ENCODE measurements around the gene CLEC16A.

CLEC16A gene

DNA sequence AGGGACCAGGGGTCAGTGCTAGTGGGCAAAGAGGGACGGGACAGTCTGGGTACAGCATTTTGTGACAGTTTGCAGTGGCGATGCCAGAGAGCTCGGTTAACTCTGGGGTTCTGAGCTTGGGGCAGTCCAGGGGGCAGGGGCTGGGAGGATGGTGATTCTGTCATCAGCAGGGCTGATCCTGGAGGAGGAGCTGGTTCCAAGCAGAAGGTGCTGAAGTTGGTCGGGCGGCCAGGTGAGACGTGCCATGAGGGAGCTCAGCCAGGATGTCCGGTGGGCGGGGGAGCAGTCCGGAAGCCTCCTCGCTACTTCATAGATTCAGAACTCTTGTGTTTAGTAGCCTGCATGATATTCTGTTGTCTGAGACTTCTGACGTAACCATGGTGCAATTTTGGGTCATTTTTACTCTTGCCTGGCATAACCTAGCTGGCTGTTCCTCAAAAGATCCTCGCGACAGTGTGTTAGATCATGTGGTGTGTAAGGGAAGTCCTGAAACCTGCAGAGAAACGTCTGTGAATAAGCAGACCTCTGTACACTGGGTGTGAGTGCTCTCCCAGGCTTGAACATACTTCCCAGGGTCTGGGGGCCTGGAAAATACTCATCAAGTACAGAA is 122.0 kb downstream of the CLEC16A start:
- DNase-seq, result peak; percentile 20

DNA sequence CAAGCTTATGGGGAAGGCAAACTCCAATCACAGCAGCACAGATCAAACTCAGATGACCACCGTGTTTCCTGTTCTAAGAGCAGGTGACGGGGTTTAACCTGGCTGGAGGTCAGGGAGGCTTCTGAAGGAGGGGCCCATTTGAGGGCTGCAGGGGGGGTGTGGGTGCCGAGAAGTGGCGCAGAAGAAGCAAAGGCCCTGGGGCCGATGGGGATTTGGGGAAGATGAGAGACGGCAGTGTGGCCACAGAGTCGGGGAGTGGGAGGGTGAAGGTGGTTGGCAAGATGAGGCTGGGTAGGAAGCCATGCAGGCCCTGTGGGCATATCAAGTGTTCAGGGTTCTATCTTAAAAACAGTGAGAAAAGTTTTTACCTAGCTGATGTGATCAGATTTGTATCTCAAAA is 122.9 kb downstream of the CLEC16A start:
- DNase-seq, result no peak

DNA sequence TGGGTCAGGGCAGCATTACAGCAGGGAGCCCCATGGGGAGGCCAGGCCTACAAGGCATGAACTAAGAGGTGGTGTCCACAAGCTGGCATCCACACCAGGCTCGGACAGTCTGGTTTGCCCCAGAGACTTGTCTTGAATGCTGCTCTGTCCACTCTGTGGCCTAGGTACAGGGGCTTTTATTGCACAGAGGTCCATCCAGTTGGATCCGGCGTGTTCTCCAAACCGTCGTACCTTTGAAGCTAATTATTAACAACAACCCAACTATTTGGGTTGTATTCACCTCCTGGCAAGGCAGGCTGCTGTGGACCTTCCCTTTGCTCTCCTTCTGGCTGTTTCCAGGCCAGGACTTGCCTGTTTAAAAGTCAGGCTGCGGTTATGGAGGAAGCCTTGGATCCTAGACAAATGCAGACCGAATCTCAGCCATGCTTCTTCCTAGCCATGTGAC is 123.4 kb downstream of the CLEC16A start:
- no peak for DNase-seq

DNA sequence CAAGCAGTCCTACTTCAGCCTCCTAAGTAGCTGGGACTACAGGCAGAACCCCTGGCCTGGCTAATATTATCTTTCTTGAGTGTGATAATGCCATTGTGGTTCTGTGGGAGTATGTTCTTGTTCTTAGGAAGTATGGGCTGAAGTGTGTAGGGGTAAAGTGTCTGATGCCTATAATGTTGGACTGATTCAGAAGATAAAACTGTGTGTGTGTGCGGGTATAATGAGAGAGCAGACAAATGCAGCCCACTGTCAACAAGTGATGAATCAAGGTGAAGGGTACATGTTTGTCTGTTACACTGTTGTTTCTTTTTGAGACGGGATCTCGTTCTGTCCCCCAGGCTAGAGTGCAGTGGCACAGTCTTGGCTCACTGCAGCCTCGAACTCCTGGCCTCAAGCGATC is 127.5 kb downstream of the CLEC16A start:
- peak; percentile 34 for DNase-seq

DNA sequence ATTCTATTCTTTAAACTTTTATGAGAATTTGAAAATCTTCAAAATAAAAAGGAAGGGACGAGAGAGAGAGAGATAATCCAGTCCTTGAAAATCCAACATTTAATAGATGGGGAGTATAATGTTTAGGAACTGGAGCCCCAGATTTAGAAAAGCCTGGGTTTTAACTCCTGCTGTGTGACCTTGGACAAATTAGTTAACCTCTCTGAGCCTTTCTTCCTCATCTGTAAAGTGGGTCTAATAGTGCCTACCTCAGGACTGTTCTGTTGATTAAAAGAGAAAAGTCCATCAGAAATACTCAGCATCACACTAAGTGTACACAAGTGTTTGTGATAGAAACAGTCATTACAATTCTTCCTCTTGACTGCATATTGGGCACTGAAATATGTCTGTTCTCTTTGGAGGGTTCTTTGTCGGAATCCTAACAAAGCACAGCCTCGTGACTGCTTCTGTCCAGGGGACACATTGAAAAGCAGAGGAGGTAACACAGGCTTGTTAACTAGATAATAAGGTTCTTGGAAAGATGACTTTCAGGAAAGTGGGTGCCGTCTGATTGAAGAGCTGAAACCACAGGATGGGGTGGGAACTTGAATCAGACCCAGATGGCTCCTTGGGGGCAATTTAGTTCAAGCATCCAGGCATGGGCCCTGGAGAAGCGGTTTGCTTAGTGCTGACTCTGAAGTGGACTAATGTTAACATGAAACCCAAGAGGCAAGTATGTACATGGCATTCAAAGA is 128.2 kb downstream of the CLEC16A start:
- peak; percentile 91 for DNase-seq

DNA sequence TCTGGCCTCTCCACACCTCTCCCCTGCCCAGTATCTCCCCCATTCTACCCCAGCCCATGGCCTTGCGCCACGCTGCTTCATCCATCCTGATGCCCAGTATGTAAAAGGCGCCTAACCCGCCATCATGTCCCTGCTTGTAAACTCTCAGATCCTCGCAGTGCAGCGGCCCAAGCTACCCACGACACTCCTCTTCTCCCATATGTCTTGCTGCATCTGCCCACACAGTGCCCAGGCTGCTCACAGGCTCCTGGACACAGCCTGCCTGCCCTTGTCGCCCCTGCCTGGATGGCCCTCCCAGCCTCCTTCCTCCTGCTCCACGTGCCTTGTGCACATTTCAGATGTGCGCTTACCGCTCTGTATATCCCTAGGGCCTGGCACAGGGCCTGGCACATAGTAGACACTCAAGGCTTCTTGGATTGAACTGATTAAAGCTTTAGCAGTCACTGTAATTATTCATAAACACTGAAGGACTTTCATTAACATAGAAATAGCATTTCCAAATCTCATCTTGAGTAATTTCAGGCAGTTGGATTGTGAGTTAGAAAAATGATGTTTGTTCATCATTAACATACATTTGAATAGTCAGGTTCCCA is 129.1 kb downstream of the CLEC16A start:
- DNase-seq, result no peak

DNA sequence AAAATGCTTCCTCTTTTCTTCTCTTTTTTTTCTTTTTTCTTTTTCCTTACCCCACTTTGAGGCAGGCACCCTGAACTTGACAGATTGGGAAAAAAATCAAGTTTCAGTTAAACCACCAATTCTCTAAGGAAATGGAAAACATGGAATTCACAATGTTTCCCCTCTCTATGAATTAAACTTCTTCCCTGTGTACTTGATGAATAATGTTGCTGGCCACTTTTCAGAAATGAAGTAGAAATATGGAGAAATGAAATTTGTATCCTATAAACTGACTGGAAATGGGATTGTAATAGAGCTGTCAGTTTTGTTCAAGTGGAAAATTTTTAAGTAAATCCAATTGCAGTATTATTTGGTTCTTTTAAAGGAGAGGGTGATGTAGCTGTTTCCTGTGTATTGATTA is 129.8 kb downstream of the CLEC16A start:
- no peak for DNase-seq

DNA sequence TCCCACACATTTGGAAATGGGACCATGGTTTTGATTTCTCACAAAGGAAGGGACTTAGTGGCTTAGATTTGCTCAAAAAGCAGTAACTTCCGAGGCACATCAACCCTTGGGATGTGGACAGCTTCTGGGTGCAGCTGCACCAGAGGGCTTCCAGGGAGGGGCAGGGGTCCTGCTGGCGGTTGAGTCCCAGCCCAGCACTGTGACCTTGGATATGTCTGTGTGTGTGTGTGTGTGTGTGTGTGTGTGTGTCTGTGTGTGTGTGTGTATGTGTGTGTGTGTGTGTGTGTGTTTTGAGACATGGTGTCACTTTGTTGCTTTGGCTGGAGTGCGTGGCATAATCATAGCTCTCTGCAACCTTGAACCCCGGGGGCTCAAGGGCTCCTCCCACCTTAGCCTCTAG is 130.8 kb downstream of the CLEC16A start:
- no peak for DNase-seq

DNA sequence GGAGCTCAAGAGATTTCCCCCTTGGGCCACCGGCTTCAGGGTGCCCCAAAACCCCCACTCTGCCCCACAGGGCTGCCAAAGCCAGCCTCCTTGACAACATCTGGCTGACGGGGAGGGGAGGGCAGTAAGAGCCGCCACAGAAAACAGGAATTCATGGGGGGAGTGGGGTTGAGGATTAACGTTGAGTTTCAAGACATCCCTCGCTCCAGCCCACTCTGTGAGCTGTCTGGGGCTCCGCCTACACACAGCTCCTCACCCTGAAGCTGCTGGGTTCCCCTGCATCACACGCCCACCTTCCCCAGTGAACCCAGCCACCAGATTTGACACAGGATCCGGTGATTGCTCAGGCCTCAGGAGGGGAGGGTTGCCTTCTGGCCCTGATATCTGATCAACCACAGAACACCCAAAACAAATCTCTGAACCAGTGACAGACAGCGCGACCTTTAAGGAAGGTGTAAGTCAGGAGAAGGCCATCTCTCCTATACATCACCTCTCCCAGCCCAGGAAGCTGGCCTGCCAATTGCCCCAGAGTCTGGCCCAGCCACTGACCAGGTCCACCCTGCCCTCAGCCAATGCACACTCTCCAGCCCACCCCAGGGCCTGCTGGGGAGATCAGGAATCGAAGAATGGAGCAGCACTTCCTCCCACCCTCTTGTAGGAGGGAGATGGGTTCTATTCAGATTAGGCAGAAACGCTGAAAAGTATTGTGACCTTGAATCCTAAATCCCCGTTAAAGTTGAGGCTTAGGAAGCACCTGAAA is 132.1 kb downstream of the CLEC16A start:
- DNase-seq, result no peak

DNA sequence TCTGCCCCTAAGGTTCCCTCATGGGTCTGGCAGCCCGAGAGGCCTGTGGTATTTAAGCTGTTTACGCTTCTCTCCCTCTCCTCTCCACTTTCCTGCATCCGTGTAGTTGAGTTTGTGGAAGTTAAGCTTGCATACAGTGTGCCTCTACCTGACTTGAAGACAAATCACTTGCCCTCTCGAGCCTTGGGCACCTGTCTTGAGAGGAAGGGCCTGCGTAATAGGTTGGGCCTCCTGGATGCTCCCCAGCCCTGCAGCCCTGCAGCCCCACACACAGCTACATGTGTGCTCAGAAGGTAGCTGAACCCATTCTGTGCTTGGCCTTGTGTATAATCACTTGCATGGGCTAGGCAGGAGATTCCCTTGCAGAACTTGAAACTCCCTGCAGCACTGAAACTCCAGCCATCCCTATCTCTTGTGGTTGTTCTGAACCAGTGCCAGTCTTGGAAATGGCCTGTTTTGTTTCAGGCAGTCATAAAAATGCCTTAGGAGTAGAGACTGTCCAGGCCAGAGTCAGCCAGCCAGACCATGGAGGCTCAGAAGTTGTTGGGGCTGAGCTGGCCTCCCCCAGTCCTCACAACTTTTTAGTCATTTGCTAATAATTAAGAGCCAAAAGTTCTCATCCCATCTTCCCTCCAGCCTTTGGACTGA is 134.6 kb downstream of the CLEC16A start:
- DNase-seq, result no peak

DNA sequence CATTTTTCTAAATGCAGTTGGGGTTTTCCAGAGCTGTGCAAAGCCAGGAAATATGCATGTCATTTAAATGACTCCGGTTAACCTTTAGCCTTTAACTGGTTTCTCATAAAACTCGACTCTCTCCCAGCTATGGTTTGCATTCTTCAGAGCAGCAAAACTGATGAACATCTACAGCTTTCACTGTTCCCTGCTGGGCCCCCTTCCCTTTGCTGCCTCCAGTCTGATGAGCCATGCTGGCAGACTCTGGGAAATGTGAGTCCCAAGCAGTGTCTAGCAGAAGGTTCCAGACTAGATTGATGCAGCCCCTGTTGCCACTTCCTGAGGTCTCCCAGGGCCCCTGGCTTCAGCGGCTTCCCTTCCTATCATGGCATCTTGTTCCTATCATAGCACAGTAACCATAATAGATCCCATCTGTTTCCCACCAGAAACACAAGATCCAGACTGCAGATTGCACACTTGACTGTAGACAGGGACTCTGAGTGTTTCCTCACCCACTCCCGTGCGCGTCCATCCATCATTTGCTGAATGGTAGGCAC is 135.4 kb downstream of the CLEC16A start:
- DNase-seq, result no peak

DNA sequence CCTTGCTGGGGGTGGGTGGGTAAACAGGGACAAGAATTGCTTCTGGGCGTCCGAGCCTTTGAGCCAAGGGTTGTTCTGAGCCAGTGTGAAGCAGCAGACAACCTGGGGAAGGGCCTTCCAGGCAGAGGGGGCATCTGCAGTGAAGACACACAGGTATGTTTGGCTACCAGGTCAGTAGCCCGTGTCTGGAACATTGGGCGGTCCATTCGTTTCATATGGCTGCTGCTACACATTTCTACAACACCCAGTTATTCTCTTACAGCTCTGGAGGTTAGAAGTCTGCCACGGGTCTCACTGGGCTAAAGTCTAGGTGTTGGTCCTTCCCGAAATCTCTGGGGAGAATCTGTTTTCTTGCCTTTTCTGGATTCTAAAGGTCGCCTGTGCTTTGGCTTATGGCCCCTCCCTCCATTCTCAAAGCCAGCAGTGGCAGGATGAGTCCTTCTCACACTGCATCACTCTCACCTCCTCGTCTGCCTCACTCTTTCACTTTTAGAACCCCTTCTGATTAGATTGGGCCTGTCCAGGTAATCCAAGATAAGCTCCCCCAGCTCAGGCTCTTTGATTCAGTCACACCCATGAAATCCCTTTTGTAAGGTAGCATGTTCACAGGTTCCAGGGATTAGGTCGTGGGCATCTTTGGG is 136.1 kb downstream of the CLEC16A start:
- no peak for DNase-seq

DNA sequence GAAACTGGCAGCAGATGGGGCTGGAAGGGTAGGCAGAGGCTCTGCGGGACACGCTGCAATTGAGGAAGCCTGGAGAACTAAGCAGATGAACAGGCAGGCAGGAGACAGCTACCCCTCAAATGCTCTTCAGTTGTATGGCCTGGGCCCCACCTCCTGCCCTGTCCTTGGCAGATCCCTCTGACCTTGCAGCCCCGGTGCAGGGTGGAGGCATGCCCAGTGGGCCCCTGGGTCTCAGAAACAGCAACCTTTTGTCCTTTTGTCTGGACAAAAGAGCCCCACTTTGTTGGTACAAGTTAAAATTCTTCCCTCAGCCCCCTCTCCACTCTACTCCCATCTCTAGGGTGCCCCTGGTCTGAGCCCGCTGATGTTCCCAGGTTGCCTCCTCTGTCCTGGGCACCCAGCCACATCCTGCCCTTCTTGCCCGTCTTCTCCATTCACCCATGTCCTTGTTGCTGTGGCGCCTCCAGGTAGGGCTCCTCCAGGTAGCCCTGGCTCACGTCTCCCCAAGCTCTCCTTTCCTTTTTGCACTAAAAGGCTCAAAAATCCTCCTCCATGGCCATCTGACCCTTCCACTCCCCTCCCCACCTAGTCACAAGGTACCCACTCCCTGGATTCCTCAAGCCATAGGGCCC is 136.8 kb downstream of the CLEC16A start:
- DNase-seq, result no peak

DNA sequence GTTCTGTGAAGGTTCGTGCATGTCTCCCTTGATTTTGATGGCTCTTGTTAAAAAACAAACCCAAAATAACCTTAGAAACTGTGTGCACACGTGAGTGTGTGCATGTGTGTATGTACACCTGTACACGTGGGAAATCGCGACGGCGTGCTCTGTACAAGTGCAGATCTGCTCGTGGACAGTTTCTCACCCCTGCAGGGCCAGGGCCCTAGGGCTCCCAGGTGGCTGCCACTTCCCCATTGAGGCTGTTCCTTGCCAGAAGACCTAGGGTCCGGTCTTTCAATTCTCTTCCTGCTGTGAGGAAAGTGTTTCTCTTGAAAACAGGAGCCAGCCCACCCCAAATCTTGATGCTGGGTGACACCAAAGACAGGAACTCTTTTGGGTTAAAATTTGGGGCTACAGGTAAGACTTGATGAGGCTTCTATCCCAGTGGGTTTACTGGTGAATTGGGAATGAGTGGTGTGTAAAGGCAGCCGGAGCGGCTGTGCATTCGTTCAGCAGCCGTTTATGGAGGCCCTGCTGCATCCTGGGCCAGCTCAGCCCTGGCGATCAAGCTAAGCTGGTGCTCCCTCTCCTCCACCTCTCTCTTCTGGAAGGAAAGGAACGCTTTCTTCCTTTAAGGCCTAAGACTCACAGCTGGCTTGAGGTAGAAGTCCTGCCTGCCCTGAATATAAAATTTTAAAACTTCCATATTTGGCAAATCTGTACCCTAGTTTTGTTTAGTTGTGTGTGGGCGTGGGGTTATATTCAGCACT is 137.9 kb downstream of the CLEC16A start:
- DNase-seq, result no peak

DNA sequence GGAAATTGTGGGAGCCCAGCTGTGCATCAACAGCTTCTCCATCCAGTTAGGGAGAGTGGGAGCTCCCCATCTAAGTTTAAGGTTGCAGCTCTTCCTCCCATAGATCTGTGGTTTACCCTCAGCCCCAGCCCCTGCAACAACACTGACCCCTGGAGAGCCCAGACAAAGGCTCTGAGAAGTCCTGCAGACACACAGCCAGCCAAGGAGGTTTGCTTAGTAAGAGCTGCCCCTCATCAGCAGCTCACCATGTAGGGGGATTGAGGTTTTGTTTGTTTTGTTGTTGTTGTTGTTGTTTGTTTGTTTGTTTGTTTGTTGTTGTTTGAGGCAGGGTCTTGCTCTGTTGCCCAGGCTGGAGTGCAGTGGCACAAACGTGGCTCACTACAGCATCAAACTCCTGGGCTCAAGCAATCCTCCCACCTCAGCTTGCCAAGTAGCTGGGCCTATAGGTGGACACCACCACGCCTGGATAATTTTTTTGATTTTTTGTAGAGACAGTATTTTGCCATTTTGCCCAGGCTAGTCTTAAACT is 138.6 kb downstream of the CLEC16A start:
- no peak for DNase-seq

DNA sequence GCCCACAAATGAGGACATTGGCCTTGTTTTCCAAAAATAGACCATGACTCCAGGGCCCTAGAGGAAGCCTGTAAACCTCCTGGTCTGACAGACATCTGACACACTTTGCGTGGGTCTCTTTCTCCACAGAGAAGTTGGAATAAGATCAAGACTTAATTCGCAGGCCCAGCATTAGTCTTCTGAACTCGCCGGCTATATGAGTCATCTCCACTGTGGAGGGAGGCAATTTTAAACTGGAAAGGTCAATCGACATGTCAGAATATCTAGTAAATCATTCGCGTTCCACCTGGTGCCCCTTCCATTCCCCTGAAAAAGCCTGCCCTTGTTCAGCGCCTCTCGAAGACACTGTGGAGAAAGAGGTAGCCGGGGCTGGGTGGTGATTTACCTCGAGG is 140.1 kb downstream of the CLEC16A start:
- DNase-seq, result no peak

DNA sequence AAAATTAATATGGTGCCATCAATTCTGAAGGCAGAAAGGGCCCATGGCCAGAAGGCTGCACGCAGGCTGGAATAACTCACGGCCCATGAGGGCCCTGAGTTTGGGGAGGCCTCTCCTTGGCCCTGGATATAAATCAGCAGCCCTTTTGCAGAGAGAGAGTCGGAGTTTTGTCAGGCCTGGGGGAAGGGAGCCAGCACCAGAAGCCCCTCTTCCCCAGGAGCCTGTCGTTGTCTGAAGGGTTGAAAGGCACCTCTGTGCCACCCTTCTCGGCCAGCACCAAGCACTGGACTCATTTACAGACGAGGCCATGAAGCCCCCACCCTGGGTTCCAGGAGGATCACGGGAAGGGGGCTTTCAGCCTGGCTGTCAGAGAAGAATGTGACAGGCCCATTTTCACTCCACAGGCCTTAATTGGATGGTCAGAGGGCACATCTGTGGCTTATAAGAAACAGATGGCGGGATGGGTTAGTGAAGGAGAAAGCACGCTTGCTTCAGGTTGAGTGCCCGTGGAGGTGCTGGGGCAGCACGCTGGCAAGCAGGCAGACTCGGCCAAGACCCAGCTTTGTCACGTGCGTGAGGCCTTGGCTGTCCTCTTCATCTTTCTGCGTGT is 140.6 kb downstream of the CLEC16A start:
- DNase-seq, result no peak

DNA sequence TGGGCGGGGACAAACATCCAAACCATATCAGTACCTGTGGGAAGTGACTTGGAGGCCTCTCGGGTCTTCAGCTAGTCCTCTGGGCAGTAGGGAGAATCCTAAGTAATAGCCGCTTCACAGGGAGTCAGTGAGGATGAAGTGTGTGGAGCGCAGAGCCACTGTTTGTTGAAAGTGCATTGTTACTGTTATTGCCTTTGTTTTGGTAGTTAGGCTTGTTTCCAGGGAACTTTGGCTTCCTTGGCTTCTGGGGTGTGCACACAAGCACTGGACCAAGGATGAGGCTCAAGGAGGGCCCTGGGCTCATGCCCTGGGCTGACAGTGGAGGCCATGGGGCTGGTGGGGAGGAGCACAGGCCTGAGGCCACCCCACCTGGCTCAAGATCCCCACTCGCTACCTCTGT is 141.6 kb downstream of the CLEC16A start:
- no peak for DNase-seq

DNA sequence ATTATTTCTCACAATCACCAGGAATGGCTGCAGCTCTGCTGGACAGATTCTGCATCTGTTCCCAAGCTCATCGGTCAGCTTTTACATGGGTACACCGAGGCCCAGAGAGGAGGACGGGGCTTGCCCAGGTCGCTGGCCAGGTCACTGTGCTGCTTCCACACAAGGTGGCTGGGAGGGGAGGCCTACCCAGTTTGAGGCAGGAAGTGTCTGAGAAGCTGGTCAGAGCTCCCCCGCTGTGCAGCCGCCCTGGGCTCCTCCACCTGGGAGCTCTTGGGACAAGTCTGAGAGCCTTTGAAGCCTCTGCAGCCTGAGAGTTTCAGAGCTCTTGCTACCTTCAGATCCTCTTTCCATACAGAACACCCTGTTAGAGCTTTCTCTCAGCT is 143.3 kb downstream of the CLEC16A start:
- DNase-seq, result no peak

DNA sequence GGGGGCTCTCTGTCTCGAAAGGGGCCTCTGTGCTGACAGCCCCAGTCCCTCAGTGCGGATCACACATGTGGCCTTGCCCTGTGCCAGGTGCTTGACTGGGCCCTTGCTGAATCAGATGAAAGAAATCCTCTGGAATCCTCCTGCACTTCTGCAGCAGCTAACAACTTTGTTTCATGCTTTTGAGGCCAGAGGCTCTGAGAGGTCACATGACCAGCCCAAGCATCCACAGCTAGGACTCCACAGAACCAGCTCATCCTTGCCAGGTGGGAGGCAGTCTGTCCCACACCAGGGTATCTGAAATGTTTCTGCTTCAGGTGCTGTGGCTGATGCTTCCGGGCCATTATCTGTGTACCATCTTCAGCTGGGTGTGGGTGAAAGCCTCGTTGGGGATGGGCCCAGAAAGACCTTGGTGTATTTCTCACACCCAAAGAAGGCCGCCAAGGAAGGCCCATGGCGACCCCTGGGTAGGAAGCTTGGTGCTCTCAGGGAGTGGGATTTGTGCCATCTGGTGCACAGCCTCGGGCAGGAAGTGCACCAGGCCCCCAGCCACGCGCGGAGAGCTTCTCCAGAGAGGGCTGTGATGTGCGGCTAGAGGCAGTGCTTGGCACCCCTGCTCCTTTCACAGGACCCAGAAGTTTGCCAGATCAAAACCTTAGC is 143.8 kb downstream of the CLEC16A start:
- no peak for DNase-seq
